ENCODE results near the gene SPTLC3.

DNA sequence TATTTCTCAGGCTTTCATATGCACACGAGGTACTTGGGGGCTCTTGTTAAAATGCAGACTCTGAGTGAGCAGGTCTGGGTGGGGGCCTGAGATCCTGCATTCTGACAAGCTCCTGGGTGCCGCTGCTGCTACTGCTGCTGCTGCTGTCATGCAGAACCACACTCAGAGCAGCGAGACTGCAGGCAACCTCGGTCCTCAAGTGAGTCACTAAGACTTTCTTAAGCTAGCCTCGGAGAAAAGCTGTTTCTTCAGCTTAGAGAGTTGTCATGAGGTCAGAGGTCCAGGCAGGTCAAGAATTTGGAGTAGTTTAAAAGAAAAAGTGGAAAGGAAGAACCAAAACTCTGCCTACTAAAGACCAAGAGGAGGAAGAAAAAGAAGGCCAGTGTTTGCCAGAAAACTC is 92.9 kb downstream of the SPTLC3 start:
- no peak for TF ChIP-seq POLR2AphosphoS5 (IDR thresholded peaks at IDR 0.05)
- TF ChIP-seq, protein P1, sequence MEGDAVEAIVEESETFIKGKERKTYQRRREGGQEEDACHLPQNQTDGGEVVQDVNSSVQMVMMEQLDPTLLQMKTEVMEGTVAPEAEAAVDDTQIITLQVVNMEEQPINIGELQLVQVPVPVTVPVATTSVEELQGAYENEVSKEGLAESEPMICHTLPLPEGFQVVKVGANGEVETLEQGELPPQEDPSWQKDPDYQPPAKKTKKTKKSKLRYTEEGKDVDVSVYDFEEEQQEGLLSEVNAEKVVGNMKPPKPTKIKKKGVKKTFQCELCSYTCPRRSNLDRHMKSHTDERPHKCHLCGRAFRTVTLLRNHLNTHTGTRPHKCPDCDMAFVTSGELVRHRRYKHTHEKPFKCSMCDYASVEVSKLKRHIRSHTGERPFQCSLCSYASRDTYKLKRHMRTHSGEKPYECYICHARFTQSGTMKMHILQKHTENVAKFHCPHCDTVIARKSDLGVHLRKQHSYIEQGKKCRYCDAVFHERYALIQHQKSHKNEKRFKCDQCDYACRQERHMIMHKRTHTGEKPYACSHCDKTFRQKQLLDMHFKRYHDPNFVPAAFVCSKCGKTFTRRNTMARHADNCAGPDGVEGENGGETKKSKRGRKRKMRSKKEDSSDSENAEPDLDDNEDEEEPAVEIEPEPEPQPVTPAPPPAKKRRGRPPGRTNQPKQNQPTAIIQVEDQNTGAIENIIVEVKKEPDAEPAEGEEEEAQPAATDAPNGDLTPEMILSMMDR (IDR thresholded peaks at IDR 0.05), result no peak

All from breast epithelium (tissue), 3 donors.